Glomerular visceral epithelial cell (primary cell): Measurements from ENCODE around the gene TAMM41.
"Not testable (repeated sequence)": the region's sequence is repeated elsewhere in the genome, so short reads cannot be mapped to it uniquely, and the experiment has no call there.

Experiments
- DNase-seq: peaks from one replicate; pipeline ENCODE4 v3.0.0-alpha.2; 2016; ENCODE audit errors: extremely low spot score

Gene TAMM41

GRCh38 chr3:11768604-11769003, 78.1 kb downstream of the TAMM41 start:
- no peak for DNase-seq

- DNase-seq = peak; percentile 83
Measured at GRCh38 chr3:11764931-11765363, 81.7 kb downstream of the TAMM41 start.

GRCh38 chr3:11759996-11760395, 86.7 kb downstream of the TAMM41 start:
- no peak for DNase-seq

- no peak for DNase-seq
Measured at GRCh38 chr3:11757929-11758328, 88.8 kb downstream of the TAMM41 start.

- no peak for DNase-seq
Measured at GRCh38 chr3:11757441-11757875, 89.2 kb downstream of the TAMM41 start.

GRCh38 chr3:11755276-11755675, 91.4 kb downstream of the TAMM41 start:
- DNase-seq = no peak

- not testable (repeated sequence) for DNase-seq
Measured at GRCh38 chr3:11752254-11752653, 94.4 kb downstream of the TAMM41 start.

- DNase-seq = not testable (repeated sequence)
Measured at GRCh38 chr3:11748306-11748705, 98.4 kb downstream of the TAMM41 start.
